ENCODE measurements around the gene AUTS2.

DNA sequence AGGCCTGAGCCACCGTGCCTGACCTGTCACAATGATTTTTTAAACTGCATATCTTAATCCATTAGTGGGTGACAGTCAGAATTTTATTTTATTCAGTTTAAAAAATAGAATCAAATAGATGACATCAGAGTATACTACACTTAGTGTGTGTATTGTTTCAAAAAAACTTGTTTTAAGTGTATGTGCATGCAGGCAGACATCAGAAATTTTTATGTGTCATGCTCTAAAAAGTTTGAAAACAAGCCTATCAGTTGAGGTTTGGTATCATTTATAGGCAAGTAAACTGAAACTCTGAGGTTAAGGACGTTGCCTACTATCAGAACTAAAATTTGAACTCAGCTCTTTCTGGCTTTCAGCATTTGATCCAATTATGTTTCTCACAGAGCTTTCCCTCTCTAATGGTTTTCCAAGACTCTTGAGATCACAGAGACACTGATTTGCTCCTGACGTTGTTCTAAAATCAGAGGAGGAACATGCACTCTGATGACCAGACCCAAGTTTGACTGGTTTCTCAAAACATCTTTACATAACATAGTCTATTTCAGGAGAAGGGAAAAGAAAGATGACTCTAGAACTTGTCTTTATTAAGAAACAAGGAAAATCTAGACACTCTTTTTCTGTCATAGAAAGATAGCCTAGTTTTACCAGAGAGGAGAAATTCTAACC lies 188.6 kb downstream of the AUTS2 start:
- TF ChIP-seq SUZ12 (IDR thresholded peaks at IDR 0.05) (no peak), ELF4 (IDR thresholded peaks at IDR 0.05) (no peak)
